ENCODE results near the gene ZNF581.
A peak's percentile ranks its signal among the peaks of the same experiment; 100 is the strongest.

ZNF581 gene

DNA sequence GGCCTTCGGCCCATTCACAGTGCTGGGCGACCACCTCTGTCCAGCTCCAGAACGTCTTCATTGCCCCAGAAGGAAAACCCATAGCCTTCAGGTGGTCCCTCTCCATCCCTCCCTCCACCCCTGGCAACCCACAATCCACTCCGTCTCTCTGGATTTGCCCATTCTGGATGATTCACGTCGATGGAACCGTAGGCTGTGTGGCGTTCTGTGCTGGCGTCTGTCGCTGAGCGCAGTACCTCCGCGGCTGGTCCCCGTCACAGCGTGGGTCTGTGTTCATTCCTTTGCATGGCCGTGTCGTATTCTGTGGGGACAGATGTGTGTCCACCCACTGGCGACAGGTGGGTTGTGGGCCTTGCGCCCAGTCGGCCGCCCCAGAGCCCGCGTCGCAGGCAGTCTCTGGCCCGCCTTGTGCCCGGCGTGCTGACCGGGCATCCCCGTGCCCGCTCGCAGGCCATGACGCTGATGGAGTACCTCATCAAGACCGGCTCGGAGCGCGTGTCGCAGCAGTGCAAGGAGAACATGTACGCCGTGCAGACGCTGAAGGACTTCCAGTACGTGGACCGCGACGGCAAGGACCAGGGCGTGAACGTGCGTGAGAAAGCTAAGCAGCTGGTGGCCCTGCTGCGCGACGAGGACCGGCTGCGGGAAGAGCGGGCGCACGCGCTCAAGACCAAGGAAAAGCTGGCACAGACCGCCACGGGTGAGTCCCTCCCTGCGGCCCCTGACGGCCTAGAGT, 41.7 kb downstream of the ZNF581 start:
- no peak for DNase-seq

DNA sequence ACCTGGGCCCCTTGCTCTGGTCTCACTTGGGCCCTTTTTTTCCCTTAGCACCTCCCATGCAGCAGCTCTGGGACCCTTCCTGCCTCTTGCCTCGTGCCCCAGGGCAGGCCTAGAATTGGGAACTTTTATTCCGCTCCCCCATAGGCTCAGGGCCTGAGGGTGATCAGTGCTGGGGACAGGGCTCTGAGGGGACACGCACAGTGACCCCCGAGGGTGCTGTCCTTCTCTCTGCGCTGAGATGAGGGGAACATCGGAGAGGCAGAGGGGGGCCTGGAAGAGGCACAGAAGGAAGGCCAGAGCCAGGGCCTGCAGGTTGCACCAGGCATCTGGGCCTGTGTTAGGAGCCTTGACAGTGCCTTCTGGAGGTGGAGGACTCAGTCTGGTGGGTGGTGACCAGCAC, 42.3 kb downstream of the ZNF581 start:
- DNase-seq = no peak

DNA sequence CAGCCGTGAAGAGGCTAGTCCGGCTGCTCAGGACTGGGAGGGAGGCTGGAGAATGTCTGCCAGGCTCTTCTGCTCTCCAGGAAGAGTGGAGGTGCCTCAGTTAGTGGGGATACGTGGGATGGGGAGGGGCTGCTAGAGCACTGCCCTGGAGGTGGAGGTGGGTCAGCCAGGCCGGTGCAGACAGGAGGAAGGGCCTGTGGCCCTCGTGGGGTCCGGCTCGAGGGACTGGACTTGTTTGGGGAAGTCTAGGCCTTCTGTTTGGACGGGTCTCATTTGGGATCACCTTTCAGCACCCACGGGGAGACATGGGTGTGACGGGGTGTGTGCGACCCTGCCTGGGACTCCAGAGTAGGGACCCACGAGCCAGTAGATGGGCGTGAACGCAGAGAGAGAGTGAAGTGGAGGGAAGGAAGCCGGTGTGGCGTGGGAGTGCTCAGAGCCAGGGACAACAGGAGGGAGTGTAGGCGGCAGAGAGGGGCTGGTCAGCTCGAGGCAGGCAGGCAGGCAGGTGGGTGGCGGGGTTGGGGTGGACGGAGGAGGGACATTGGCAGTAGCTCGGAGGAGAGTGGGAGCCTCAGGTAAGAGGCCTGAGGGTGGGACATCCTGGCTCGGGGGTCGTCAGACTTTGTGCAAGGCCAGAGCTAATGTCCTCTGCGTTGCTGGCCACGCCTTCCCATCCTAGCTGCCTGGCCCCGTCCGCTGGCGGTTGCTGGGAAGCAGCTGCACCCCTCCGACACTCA, 43.0 kb downstream of the ZNF581 start:
- no peak for DNase-seq

DNA sequence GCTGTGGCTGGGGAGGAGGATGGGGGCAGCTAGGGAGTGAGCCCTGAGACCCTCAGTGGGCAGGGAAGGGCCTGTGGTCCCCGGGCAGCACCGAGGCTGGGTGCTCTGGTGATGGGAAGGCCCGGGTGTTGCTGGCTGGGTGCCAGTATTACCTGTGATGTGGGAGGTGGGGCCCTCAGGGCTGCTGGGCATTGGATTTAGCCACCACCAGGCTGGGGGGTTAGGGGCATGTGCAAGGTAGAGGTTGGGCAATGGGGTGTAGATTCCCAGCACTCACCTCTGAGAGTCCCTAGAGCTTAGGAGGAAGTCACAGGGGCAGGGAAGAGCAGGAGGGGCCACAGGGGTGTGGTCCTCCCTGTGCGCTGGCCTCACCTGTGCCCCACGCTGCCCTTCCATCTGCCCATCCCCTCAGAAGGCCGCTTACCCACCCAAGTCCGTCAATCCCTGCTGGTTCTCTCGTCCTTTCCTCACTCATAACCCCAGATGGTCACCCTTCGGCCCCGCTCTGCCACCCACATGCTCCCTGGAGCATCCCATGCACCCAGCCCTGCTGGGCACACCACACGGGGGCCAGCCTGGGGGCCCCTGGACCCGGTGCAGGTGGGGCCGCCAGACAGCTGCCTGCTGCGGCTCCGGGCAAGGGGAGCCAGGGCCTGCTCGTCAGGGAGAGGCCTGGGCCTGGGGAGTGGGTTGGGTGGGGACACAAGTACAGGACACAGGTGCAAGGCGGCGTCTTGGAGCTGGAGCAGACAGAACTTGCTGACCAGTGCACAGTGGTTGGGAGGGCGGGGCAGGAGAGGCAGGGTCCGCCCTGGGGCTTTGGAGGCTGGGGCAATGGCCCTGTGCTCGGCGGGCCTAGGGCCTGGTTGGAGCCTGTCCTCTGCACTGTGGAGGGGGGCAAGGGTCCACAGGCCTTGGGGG, 44.1 kb downstream of the ZNF581 start:
- no peak for DNase-seq

DNA sequence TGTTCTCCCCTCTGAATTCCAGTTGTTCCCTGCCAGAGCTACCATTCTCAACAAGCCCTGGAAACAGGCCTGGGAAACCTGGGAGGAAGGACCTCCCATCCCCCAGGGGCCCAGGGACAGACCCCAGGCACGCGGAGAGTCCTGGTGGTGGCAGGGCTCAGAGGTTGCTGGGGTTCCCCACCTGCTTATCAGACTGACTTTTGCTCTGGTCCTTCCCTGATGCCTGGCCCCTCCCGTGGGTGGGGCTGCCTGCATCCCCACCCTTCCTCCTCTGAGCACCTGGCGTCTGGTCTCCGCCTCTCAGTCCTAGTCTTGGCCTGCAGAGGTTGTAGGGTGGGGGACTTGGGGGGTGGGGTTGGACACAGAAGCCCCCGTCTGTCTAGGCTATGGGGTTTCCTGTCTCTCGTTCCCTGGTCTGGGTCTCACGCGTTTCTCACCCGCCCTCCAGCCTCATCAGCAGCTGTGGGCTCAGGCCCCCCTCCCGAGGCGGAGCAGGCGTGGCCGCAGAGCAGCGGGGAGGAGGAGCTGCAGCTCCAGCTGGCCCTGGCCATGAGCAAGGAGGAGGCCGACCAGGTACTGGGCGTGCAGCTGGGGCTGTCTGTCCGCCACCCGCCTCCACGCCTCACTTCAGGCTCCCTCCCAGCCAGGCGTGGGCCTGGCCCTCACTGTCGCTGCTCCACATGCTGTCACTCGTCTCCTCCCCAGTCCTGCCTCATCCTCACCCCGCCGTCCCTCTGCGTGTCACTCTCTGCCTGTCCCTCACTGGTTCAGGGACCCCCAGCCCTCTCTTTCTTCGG, 45.2 kb downstream of the ZNF581 start:
- peak; percentile 49 for DNase-seq

DNA sequence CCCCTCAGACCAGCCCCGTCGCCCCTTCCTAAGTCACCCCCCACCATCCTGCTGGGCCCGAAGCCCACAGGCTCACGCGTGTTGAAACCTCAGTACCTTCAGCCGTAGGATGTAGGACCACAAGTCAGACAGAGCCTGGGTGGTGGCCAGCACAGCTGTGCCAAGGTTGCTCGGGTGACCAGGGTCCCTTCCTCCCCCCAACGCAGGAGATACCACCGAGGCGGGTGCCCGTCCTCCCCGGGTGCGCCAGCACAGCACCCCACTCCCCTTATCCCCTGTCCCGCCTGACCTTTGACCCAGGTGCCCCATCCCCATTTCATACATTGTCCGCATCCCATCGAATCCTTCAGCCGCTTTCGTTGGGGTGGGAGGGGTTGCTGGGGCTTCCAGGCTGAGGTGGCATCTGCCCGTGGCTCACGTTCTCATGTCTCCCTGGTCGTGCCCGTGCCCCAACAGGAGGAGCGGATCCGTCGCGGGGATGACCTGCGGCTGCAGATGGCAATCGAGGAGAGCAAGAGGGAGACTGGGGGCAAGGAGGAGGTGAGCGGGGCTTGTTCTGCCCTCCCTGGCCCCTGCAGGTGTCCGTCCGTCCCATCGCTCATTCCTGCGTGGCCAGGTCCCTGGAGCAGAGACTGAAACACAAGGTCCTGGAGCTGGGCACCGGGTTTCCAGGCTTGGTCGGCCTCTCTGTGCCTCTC, 46.1 kb downstream of the ZNF581 start:
- DNase-seq = no peak

DNA sequence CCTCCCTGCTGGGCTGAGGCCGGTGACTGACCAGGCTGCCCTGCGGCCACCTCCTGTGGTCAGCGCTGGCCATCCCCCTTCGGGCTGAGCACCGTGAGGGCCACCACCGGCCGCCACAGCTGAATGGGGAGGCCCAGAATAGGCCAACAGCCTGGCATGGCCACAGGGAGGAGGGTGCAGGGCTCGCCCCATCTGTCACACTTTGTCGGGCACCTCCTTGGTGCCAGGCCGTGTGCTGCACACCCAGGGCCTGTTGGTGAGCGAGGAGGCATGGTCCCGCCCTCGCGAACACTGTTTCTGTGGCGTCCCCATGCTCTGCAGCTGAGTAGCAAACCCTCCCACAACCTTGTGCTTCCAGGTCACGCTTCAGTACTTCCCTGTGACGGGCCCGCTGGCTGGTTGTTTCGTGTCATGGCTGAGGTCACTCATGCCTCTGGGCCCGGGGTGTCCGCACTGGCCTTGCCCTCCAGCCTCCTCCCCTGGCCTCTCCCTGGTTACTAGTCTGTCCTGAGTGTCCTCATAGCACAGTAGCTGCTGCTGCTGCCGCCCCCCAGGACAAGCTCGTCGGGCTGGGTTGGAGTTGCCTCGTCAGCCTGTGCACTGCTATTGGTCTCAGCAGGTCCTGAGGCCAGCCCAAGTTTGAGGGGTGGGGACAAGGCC, 46.8 kb downstream of the ZNF581 start:
- no peak for DNase-seq

DNA sequence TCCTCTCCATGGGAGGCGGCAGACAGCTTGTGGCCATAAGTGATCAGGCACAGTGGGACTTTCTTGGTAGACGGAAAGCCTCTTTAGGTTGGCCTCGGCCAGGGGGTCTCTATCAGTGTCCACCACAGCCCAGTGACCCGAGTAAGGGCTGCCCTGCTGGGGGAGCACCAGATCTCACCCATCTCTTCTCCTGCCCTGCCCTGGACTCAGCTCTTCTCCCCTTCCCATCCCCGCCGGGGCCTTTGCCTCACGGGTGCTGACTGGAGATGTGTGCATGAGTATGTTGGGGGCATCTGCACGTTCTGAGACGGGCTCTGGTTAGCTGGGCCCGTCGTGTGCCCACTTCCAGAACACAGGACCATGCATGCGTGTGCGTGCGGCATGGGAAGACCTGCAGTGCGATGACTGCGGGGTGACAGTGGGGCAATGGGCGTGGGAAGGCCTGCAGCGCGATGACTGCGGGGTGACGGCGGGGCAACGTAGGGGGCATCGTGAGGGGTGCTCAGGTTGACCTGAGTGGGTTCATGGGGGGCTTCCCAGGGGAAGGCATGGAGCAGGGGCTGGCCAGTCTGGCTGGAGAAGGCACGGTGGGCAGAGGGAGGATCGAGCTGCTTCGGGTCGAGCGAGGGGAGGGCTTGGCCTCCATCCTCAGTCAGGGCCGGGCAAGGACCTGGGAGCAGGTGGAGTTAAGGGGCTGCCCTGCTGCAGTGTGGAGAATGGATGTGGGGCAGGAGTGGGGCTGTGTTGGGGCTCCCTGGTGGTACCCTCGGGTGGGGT, 47.5 kb downstream of the ZNF581 start:
- DNase-seq = no peak

DNA sequence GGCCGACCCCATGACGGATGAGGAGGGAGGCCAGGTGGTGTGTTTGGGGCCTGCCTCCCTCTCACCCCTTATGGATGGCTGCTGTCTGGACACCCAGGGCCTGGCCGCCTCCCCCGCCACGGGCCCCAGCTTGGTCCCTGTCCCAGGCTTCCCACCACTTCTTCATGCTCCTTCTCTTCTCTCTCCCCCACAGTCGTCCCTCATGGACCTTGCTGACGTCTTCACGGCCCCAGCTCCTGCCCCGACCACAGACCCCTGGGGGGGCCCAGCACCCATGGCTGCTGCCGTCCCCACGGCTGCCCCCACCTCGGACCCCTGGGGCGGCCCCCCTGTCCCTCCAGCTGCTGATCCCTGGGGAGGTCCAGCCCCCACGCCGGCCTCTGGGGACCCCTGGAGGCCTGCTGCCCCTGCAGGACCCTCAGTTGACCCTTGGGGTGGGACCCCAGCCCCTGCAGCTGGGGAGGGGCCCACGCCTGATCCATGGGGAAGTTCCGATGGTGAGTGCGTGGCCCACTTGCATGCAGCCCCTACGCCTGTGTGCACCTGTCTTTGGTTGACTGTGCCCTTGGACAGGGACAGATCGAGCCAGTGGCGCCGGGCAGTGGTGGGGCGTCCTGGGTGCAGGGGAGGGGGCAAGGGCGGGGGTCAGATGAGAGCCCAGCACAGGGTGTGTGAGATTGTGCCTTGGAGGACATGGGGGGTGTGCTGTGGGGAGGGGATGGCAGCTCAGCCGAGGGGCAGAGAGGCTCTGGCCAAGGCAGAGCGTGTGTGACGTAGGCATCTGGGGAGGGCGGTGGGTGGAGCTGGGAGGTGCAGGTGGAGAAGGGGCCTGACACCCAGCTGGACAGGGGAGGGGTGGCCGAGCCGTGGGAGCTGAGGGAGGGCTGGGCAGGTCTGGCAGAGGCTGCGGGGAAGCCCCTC, 48.4 kb downstream of the ZNF581 start:
- DNase-seq = no peak

DNA sequence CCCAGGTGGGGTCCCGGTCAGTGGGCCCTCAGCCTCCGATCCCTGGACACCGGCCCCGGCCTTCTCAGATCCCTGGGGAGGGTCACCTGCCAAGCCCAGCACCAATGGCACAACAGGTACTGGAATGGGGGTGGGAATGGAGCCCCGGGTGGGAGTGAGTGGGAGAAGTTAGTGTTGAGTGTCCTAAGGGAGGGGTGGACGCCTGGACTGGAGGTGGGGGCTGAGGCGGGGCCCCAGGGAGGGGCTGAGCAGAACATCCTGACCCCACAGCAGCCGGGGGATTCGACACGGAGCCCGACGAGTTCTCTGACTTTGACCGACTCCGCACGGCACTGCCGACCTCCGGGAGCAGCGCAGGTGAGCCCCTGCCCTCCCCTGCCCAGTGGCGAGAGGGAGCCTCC, 49.2 kb downstream of the ZNF581 start:
- no peak for DNase-seq

DNA sequence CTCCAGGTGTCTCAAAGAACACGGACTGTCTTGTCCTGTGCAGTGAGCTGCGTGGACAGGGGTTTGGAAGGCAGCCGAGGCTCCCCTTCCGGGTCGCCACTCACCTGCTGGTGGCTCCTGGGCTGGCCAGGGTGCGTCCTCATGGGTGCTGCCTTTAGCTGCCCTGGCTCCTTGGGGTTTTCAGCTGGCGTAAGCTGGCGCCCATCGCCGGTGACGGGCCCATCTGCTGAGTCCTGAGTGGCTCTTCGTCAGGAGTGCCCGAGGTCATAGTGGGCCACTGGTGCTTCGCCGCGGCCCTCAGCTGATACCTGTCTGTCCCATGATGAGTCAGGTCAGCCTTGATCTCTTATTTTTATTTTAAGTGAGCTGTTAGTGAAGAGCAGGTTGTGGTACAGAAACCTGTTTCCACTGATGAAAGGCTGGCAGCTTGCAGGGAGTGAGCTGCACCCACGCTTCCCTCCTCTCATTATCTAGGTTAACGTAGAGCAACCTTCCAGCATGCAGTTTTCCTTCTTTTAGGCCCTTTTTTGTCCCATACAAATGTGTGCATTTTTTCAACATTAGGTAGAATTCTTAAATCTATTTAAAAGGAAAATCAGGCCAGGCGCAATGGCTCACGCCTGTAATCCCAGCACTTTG, 50.0 kb downstream of the ZNF581 start:
- no peak for DNase-seq

DNA sequence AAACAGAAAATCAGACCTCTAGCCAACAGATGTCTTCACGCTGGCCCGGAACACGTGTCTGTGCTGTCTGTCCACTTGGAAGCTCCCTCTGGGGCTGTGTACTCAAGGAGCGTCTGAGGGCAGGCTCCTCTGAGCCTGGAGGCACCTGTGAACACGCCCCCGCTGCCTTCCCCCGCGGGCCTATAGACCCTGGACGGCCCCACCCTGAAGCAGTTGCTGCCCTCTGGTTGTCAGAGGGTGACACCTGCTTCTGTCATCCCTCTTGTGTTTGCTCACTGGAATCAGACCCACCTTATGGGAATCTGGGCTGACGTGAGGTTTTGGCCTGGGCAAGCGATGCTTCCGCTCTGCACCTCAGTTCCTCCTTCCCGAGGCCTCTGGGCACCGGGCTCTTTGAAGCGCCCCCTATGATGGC, 50.8 kb downstream of the ZNF581 start:
- no peak for DNase-seq

DNA sequence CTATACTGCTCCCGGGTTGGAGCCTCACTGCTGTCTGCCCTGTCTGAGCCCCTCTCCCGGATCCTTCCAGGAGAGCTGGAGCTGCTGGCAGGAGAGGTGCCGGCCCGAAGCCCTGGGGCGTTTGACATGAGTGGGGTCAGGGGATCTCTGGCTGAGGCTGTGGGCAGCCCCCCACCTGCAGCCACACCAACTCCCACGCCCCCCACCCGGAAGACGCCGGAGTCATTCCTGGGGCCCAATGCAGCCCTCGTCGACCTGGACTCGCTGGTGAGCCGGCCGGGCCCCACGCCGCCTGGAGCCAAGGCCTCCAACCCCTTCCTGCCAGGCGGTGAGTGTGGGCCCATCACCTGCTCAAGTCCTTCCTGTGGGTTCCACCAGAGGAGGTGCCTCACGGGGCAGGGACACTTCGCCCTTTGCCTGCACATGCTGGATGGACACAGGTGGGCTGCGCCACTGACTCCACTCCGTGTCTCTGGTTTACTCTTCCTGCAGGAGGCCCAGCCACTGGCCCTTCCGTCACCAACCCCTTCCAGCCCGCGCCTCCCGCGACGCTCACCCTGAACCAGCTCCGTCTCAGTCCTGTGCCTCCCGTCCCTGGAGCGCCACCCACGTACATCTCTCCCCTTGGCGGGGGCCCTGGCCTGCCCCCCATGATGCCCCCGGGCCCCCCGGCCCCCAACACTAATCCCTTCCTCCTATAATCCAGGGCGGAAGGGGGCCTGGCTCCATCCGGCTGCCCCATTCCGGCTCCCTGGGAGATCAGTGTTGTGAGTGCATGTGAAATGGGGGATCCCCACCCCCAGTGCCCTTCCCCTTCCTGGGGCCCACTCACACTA, 51.4 kb downstream of the ZNF581 start:
- DNase-seq = no peak
